Ramos (cell line): ENCODE data around the gene A1BG.
"Not testable (repeated sequence)": the region's sequence is repeated elsewhere in the genome, so short reads cannot be mapped to it uniquely, and the experiment has no call there.

Source experiments
- in situ Hi-C: fragments of 300-500 bp; cut with MboI; formaldehyde crosslinking; loops from one replicate; pipeline ENCODE4 v1.14.3; 2022; ENCODE audit warnings: low sequenced_read_pairs; ENCODE audit not compliant: unreplicated experiment

Gene A1BG

DNA sequence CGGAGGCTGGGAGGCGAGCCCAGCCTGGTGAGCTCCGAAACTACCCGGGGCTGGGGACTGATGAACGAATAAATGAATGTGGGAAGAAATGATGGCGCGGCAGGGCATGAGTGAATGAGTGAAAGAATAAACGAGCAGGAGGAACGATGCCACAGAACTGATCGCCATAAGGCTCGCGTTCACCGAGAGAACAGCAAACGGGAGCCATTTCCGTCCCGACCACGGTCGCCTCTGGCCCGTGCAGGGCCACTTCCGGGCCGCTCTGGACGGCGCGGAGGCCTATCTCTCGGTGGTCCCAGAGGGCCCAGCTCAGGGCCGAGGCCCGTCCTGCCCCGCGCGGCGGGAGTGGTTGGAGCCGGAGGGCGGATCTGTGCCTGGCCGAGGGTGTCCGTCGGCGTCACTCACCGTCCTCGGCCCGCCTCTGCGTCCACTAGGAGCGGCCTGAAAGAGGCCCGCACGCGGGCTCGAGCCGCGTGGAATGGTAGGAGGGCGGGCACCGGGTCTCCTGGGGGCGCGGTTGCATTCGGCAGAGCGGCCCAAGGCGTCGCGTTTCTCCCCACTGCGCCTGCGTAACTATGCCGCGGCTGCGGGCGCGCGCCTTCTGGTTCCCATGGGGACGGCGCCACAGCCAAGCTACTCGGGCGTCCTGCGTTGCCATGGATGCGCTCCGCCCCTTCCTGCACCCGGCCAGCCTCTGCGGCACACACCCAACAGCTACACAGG, 9.1 kb upstream of the A1BG start, which contains the start of gene ZNF497:
Gene ZNF497, minus strand, starts transcription at position 480 of the 723 bp plus-strand sequence. CDS start 5,116 bp downstream, outside the sequence.
- in situ Hi-C loops: no loop called here

DNA sequence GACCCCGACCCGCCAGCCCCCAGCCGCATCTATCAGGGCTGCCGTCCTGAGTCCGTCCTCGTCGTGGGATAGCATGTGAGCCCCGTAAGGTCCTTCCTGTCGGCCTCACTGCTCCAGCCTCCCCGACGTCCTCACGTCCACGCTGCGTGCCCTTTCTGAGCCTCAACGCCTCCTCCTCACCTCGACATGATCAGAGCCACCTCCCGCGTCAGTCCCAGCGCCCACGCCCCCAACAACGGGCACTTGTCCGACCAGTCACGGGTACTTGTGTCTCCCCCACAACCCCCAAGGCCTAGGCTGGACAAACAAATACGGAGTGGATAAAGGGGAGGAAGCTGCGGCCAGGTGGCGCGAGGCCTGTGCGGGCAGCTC, 8.6 kb upstream of the A1BG start:
- in situ Hi-C loops: no loop called here

DNA sequence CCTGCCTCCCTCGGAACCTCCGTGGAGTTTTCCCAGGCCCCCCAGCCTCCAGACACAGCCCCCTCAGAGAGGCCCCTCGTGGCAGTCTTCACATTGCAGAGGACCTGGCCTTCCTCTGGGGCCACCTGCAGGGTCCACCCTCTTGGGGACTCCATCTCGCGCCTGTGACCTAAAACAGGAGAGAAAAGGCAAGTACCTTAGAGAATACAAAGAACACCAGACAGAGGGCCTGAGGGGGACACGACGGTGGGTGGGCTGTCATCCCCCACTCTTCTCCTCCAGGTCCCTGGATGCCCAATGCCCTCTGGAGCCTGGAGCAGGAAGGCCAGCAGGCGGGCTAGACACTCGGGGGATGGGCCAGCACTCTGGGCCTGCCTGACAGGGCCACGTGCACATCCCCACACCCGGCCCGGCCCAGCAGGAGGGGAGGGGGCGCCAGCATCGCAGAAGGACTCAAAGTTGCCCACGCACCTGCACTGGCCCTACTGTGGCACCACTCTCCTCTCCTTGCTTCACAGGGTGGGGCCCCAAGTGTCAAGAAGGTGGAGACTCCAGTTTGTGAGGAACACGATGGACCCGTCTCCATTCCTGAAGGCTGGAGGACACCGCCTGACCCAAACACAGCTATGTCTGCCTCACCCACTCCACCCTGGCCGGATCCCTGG, 4.3 kb upstream of the A1BG start:
- in situ Hi-C loops: no loop called here

DNA sequence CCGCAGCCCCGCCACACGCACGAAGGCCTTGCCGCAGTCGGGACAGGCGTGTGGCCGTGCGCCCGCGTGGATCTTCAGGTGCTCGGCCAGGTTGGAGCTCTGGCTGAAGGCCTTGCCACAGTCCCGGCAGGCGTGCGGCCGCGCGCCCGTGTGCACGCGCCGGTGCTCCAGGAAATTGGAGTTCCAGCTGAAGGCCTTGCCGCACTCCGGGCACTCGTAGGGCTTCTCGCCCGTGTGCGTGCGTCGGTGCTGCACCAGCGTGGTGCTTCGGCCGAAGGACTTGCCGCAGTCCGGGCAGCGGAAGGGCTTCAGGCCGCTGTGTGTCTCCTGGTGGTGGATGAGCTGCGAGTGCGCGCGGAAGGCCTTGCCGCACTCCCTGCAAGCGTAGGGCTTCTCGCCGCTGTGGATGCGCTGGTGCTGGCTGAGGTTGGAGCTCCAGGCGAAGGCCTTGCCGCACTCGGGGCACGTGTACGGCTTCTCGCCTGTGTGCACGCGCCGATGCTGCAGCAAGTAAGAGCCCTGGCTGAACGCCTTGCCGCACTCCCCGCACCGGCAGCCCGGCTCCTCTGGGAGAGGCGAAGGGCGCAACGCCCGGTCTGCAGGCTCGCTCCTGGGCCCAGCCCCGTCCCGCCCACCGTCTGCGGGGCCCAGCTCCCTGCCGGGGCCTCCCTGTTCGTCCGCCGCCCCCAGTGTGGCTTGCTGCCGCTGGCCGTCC, 3.6 kb upstream of the A1BG start:
- in situ Hi-C loops: no loop called here

DNA sequence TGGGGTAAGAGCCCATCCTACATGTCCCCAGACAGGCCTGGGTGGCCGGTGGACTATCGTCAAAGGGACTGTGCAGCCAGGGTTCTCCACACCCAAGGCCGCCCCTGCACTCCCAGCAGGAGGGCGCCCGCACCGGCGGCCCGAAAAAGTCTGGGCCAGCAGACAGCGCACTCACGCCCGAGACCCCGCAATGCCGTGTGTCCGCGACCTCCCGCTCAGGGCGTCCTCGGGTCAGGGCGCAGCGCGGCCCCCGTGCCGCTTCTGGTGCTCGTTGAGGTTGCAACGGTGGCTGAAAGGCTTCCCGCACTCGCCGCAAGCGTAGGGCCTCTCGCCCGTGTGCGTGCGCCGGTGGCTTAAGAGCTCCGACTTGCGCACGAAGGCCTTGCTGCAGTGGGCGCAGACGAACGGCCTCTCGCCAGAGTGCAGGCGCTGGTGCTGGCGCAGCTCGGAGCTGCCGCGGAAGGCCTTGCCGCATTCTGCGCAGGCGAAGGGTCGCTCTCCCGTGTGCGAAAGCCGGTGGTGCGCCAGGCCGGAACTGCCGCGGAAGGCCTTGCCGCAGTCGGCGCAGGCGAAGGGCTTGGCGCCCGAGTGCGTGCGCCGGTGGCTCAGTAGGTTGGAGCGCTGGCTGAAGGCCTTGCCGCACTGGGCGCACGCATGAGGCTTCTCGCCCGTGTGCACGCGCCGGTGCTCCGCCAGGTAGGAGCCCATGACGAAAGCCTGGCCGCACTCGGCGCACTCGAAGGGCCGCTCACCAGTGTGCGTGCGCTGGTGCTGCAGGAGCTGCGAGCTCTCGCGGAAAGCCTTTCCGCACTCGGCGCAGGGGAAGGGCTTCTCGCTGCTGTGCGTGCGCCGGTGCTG, 2.8 kb upstream of the A1BG start:
- in situ Hi-C loops: no loop called here

DNA sequence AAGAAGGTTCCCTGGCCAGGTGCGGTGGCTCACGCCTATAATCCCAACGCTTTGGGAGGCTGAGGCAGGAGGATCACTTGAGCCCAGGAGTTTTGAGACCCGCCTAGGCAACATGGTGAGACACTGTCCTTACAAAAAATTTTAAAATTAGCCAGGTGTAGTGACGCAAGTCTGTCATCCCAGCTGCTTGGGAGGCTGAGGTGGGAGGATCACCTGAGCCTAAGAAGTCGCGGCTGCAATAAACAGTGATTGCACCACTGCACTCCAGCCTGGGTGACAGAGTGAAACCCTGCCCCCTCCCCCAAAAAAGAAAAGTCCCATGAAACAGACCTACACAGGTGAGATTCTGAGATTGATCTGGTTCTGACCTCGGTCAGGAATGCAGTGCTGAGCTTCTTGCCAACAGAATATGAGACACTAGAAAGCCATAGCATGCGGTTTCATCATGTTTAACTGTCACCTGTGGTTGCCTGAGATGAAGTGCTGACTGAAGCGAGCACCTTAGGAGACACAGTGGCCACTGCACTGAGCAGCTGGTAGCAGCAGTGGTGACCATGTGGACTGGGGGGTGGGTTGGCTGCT, 2.0 kb upstream of the A1BG start:
- in situ Hi-C loops: no loop called here

DNA sequence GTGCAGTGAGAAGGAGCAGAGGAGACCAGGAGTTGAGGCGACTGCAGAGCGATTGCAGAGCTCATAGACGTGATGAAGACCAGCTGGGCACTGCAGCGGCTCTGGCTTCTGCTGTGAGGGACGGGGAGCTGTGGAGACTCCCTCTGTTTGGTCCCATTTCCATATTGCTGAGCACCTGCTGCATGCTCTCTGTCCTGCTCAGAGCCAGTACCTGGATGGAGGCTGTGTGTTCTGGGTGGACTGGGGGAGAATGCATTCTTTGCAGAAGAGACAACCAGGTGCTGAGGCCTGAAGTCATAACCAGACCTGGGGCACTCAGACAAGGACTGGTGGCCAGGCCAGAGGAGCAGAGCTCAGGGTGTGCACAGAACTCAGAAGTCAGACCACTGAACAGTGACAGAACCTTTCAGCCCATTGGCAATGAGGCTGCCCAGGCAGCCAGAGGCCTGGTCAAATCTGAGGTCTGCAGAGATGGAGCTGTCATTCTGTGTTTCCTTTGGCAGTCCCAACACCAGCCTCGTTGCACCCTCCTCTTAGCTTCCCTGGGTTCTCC, 1.3 kb upstream of the A1BG start:
- in situ Hi-C loops: no loop called here

DNA sequence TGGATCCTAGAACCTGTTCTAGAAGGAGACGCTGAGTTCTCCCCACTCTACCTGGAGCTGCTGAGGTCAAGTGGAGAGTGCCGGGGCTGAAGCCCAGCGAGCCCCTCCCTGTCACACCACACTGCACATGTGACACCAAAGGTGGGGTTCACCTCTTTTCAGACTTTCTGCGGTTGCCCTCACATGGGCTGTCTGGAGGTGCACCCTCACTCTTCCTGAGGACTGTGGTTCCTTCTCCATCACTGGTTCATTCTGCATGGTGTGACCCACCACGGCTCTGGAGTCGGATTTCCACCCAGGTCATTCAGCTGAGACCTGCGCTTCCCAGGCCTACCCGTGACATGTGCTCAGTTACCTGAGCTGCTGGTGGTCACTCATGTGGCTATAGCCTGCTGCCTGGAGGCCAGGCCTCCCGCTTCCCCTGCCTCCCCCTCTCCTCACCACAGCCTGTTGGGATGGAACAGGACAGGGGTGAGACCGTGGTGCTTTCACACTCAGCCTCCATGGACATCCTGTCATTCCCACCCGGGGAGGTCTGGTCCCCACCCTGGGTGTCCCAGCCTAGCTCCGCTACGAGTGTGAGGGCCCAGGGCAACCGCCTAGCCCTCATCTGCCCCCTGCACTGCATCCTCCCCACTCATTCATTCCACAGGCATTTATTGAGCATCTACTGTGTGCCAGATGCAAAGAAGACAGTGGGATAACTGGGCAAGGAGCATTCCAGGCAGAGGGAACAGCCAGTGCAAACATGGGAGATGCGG, 605 bp upstream of the A1BG start:
- in situ Hi-C loops: no loop called here

DNA sequence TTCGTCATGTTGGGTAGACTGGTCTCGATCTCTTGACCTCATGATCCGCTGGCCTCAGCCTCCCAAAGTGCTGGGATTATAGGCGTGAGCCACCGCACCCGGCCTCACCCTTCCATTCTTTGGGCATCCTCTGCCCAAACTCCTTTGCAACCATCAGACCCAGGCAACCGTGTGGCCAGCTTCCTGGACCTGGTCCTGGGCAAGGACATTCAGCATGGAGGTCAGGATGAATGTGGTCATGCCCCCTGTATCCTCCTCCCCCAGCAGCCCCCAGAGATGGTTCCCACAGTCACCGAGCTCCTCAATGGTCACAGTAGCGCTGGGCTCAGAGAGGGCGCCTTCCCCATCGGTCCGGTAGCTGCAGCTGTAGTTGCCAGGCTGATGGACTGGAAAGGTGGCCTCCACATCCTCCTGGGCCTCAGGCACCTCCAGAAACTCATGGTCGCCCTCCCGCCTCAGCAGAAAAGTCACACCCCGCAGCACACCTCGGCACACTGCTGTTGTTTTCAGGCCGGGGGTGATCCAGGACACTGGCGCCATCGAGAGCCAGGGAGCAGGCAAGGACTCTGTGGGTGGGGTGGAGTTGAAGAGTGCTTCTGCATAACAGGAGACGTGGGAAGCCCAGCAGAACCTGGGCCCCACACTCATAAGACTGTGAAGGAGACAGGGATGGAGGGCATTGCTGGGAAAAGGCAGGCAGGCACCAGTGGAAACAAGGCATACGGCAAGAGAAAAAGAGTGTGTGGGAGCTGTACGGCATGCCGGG, 1.1 kb downstream of the A1BG start:
- in situ Hi-C loops: no loop called here

DNA sequence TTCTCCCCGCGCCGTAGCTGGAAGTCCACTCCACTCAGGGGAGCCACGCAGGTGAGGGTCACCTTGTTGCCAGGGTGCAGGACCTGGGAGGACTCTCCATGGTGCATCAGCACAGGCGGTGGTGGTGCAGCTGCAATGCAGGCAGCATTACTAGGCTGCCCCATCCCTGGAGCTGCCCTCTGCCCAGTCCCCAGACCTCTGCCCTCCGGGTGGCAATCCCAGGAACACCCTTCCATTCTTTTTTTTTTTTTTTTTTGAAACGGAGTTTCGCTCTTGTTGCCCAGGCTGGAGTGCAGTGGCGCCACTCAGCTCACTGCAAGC, 1.8 kb downstream of the A1BG start:
- in situ Hi-C loops: no loop called here

DNA sequence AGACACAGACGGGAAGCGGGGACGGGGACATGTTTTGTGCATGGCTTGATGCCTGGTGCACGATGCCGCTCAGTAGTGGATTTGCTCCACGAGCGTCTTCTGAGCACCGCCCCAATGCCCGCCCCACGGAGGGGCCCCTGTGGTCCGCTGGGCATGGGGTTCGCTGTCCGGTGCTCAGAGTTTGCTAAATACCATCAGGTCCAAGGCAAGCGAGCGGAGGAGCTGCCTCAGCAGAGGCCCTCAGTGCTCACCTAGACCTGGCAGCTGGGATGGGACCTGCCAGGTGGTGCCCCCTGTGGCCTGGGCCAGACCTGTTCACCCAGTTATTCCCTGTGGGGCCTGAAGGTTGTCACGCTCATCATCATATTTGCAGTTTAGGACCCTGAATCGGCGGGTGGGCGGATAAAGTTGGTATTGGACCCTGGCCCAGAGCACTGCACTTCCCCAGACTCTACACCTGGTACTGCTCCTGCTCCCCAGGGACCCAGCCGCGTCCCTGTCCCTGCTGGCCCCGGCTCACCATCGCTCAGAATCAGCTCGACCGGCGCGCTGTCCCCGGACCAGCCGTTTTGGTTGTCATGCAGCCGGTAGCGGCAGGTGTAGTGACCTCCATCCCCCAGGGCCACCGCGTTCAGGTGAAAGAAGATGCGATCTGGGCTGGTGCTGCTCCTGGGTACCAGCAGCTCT, 2.3 kb downstream of the A1BG start:
- in situ Hi-C loops: no loop called here

DNA sequence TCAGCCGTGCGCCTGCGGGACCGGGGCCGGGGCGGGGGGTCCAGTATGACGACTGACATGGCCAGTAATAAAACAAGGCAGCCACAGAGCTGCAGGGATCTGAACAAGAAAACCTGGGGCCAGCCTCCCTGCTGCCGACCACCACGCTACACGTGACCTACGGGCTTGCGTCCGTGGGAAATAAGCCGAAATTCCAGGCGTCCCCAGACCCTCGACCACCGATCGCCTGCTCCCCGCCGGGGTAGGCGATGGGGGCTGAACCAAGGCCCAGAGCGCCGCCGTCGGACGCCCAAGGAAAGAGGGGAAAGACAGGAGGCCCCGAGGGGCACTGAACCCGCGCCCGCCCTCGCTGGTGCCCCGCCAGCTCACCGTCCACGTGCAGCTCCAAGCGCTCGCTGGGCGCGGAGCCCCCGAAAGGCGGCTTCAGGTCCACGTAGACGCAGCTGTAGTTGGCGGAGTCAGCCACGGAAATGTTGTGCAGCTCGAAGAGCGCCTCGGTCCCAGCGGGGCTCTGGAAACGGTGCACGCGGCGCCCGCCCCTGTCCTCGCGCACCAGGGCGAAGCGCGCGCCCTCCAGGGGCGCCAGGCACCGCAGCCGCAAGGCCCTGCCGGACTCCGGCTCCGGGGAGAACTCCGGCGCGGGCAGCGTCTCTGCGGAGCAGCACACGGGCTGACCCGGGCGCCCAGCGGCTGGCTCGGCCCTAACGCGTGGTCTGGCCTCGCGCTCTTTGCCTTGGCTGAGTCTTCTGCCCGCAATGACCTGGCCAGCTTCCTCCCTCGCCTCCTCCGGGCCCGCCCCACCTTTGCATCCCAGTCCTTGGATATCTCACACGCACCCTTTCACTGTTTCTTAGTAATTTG, 3.1 kb downstream of the A1BG start:
- in situ Hi-C loops: no loop called here

DNA sequence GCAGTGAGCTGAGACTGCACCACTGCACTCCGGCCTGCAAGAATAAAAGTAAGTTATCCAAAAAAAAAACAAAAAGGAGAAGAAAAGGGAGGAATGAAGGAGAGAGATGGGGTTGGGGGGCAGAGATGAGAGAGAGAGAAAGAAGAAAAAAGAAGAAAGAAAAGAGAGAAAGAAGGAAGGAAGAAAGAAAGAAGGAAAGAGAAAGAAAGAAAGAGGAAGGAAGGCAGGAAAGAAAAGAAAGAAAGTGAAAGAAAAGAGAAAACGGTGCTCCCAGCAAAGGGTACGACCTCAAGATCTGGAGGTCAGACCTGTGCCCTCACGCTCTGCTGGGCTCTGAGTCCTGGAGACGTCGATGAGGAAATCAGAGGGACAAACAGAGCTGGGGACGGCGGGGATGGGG, 3.7 kb downstream of the A1BG start:
- in situ Hi-C loops: no loop called here

DNA sequence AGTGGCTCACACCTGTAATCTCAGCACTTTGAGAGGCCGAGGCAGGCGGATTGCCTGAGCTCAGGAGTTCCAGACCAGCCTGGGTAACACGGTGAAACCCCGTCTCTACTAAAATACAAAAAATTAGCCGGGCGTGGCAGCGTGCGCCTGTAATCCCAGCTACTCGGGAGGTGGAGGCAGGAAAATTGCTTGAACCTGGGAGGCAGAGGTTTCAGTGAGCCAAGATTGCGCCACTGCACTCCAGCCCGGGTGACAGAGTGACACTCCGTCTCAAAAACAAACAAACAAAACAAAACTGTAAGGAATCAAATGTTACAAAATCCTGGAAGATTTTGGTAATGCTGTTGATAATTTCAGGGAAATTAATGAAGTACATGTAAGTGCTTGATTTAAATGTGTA, 5.2 kb downstream of the A1BG start:
- in situ Hi-C loops: not testable (repeated sequence)

DNA sequence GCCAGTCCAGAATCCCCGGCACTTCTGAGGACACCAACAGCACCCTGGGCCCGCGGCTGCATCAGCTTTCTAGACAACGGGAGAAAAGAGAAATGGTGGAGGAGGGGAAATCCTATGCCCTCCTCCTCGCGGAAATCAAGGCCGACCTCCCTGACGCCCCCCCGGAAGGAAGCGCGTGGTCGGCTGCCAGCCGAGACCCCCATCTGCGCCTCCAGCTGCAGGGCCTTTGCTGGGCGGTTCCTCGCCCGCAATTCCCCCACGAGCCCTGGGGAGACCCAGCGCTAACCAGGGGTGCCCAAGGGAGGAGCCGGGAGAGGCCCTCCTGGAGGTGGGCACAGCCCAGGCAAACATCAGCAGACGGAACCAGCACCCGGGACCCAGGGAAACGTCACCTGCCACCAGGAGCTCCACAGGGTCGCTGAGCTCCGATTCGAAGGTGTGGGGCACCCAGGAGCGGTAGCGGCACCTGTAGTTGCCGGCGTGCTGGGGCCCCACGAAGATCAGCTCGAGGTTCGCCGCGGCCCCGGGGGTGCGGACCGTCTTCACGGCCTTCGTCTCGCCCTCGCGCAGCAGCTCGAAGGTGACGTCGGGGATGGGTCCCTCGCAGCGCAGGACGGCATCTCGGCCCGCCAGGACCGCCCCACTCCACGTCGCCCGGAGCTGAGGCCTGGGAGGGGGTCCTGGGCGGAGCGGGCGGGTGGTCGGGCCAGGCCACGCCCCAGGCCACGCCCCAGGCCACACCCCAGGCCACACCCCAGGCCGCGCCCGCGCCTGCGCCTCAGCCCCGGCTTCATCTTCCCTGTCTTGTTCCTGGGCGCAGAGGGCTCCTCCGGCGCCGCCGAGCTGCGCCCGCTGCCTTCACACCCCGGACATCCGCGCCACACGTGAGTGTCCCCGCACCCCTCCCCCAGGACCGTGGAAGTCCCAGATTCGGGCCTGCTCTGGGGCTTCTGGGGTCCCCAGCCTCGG, 6.0 kb downstream of the A1BG start:
- in situ Hi-C loops: no loop called here

DNA sequence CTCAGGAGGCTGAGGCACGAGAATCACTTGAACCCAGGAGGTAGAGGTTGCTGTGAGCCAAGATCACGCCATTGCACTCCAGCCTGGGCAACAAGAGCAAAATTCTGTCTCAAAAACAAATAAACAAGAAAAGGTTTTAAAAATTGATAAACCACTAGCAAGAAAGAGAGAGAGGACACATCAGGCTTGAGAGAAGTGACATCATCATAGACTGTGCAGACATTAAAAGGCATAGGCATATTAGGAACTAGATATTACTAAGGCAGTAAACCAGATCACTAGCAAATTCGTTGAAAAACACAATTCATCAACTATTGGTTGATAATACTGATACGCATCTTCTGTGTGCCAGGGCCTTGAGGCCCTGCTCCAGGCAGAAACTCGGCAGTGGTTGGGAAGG, 7.7 kb downstream of the A1BG start:
- in situ Hi-C loops: no loop called here
